Fibroblast of lung (primary cell): Measurements from ENCODE around the gene ABCC5.

Experiments
- CTCF ChIP-seq, 2 donors: IDR thresholded peaks in 1 of 2; conservative IDR thresholded peaks in 1 of 2; 1 replicate in 1 of 2; 2 replicates in 1 of 2; pipeline ENCODE4 v1.5.1; 2011 to 2012; ENCODE audit warnings: low read length in 2 of 2, control low read depth in 1 of 2, inconsistent platforms in 1 of 2, low read depth in 1 of 2, mild to moderate bottlenecking in 1 of 2
- EZH2 ChIP-seq: IDR thresholded peaks from 2 replicates; pipeline ENCODE4 v1.5.1; 2012; ENCODE audit warnings: low read length, control low read depth, mild to moderate bottlenecking; ENCODE audit errors: missing control alignments

GRCh38 chr3:184002469-184002868, 15.2 kb downstream of the ABCC5 start:
- TF ChIP-seq EZH2 (no peak), CTCF (conservative IDR thresholded peaks at IDR 0.05 in 1 of 2, IDR thresholded peaks at IDR 0.05 in 1 of 2; ENCODE audit: low read depth in 1 of 2, low read length in 2 of 2) (no peak)
